GM19043 (cell line): ENCODE results near the gene BMAL2.

Experiments
- ATAC-seq: cut with Tn5 transposase; IDR thresholded peaks from one replicate; pipeline ENCODE4 v1.9.1; 2021; ENCODE audit warnings: low read depth; ENCODE audit not compliant: unreplicated experiment

BMAL2 gene

DNA sequence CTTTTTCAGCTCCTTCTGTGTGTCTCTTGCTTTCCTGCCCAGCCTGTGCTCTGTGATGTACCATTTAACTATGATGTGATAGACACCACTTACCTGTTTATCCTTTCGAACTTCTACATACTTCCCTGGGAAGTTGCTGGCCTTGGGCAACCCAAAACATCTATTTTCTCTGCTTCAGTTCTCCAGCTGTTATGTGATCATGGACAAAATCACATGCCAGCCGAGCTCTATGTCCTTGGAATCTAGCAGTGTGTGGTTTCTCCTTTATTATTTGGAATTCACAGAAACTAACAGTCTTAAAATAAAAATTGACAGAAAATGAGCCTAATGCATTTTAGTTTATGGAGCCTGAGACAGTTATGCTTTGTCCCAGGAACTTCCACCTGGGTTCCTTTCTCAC lies 22.9 kb downstream of the BMAL2 start:
- no peak for ATAC-seq

DNA sequence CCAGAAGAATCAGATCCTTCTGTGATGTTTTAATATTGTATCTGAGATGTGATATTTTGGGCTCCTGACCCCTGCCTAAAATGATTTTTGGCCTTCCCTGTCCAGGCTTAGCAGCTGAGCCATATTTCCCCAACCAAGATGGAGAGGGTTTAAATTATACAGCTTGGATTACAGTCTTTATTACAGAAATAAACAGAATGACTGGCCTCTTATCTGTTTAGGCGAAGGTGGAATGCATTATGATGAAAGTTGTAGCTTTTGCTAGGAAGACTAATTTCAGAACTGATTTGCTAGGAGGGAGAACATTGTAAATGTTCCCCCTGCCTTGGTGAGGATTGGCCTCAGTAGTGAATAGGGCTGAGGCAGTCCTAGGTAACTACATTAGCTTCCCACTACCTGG lies 23.3 kb downstream of the BMAL2 start:
- no peak for ATAC-seq

DNA sequence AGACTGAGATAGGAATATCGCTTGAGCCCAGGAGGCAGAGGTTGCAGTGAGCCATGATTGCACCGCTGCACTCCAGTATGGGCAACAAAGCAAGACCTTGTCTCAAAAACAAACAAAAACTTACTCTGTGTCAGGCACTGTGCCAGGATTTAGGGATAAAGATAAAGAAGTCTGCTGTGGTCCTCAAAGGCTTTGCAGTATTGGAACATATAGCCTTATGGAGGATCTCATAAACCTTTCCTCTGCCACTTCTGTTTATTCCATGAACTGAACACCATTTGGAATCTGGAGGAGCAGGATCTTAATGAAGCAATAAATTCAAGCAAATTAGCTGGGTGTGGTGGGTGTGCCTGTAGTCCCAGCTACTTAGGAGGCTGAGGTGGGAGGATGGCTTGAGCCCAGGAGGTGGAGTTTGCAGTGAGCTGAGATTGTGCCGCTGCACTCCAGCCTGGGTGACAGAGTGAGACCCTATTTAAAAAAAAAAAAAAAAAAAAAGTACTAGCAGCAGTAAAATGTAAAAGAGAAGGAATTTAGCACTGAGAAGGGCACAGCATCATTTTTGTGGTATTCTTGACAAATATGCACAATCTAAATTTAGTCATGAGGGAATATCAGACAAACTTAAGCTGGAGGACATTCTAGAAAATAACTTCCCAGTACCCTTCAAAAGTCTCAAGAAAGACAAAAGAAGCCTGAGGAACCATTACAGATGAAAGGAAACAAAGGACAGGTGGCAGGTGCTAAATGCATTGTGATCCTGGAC lies 27.1 kb downstream of the BMAL2 start:
- no peak for ATAC-seq

DNA sequence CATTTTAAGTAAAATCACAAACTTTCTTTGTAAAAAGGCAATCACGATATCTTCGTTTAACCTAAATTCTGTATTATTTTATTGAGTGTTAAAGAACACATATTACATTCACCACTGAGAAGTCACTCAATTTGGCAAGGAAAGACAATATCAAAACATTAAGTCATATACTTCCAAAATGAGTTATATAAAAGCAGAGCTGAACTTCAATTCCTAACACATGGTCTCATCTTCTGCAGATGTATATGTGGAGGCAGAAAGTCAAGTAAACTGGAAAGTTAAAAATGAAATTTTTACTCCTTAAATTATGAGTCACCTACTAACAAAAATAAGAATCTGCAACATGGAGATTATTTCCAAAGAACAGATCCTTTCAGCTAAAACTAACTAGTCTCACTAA lies 28.7 kb downstream of the BMAL2 start:
- no peak for ATAC-seq

DNA sequence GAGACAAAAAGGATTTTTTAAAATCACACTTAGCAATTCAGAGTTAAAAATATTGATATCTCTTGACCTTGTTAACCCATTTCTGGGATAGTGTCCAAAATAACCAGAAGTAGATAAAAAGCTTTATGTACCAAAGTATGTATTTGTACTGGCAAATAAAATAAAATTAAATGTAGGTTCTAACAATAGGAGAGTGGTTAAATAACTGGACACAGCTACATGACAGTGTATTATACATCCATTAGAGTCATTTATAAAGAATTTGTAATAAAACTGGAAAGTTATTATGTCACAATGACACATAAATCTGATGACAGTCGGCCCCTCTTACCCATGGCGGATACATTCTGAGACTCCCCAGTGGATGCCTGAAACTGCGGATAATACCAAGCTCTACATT lies 34.0 kb downstream of the BMAL2 start:
- no peak for ATAC-seq

DNA sequence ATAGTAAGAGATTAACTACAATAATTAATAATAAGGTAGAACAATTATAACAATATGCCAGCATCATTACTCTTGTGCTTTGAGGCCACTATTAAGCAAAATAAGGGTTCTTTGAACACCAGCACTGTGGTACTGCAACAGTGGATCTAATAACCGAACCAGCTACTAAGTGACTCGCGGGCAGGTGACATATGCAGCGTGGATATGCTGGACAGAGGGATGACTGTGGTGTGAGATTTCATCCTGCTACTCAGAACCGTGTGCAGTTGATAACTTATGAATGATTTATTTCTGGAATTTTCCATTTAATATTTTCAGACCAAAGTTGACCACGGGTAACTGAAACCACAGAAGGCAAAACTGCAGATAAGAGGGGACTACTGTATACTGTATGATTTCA lies 34.4 kb downstream of the BMAL2 start:
- no peak for ATAC-seq

DNA sequence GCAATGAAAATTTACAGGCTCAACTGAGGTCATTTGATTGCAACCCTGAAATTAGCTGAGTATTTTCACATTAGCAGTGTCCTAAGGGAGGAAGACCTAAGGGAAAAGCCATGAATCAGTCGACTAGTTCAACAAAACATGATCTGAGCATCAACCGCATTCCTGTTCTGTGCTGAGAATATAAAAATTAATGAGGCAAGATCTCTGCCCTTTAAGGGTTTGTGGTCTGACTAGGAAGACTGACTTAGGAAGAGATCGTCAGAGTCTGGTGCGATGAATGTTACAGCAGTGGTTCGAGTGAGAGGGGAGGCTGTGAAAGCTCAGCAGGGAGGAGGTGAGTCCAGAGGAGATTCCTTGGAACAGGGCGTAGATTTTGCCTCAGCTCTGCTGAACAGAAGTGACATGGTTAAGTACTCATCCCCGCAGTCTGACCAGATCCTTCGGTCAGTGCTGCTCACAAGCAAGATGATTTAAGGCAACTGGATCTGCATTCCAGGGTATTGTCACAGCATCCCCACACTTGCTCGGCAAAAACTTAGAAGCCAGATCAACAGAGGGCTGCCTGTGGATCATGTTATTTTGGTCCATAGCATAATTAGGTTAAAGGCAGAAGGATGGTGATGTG lies 49.6 kb downstream of the BMAL2 start:
- ATAC-seq, result no peak
